Common myeloid progenitor, CD34-positive (primary cell): Measurements from ENCODE around the gene NECTIN2.

Experiments
- CTCF ChIA-PET: fragments of 350-600 bp; sonication (Branson Sonifier 250); formaldehyde crosslinking; loops from one replicate; lab custom pipeline; 2021; ENCODE audit warnings: antibody characterized with exemption; lab: Charles Lee
- POLR2A ChIA-PET: fragments of 350-600 bp; sonication (Branson Sonifier 250); formaldehyde crosslinking; loops from one replicate; lab custom pipeline; 2021; ENCODE audit warnings: antibody characterized with exemption; lab: Charles Lee
- DNase-seq, 3 donors: peaks; one replicate each; pipeline versions ENCODE4 v3.0.0 to v3.0.0-alpha.2; 2013
- H3K27ac ChIP-seq, 2 experiments: 1 replicate in 1 of 2; 2 replicates in 1 of 2; pipeline ENCODE4 v1.7.0; 2013; ENCODE audit warnings: inconsistent platforms in 2 of 2, low read length in 2 of 2, mild to moderate bottlenecking in 2 of 2, low read depth in 1 of 2, moderate library complexity in 1 of 2; ENCODE audit not compliant: severe bottlenecking in 2 of 2, insufficient read depth in 1 of 2, poor library complexity in 1 of 2
- H3K27me3 ChIP-seq, 5 experiments: replicated peaks in 2 of 5; 1 replicate in 3 of 5; 2 replicates in 2 of 5; pipeline versions ENCODE4 v1.6.1 to v1.7.0; 2013; ENCODE audit warnings: low read length in 4 of 5, mild to moderate bottlenecking in 2 of 5, moderate library complexity in 2 of 5, inconsistent platforms in 1 of 5; ENCODE audit not compliant: insufficient read depth in 5 of 5, control insufficient read depth in 4 of 5
- H3K36me3 ChIP-seq, 4 experiments: 1 replicate in 2 of 4; 2 replicates in 2 of 4; pipeline versions ENCODE4 v1.6.1 to v1.7.0; 2013; ENCODE audit warnings: low read length in 3 of 4, control low read depth in 1 of 4, mild to moderate bottlenecking in 1 of 4; ENCODE audit not compliant: control insufficient read depth in 4 of 4, insufficient read depth in 4 of 4
- H3K4me1 ChIP-seq, 4 experiments: 1 replicate in 3 of 4; 2 replicates in 1 of 4; pipeline versions ENCODE4 v1.6.1 to v1.7.1; 2013; ENCODE audit warnings: low read length in 3 of 4, mild to moderate bottlenecking in 3 of 4, control low read depth in 1 of 4, inconsistent platforms in 1 of 4, moderate library complexity in 1 of 4; ENCODE audit not compliant: control insufficient read depth in 4 of 4, insufficient read depth in 4 of 4; ENCODE audit errors: control extremely low read depth in 1 of 4
- H3K4me3 ChIP-seq, 7 experiments: 1 replicate in 4 of 7; 2 replicates in 3 of 7; pipeline versions ENCODE4 v1.5.1 to v1.7.0; 2013; ENCODE audit warnings: mild to moderate bottlenecking in 7 of 7, low read length in 6 of 7, moderate library complexity in 6 of 7, inconsistent platforms in 2 of 7, low read depth in 2 of 7, control low read depth in 1 of 7; ENCODE audit not compliant: insufficient read depth in 4 of 7, control insufficient read depth in 1 of 7; ENCODE audit errors: extremely low read depth in 1 of 7
- H3K9me3 ChIP-seq, 5 experiments: 1 replicate in 4 of 5; 2 replicates in 1 of 5; pipeline versions ENCODE4 v1.6.1 to v1.7.1; 2013; ENCODE audit warnings: low read length in 4 of 5, mild to moderate bottlenecking in 2 of 5, inconsistent platforms in 1 of 5, low read depth in 1 of 5, moderate library complexity in 1 of 5; ENCODE audit not compliant: control insufficient read depth in 4 of 5, insufficient read depth in 2 of 5; ENCODE audit errors: control extremely low read depth in 1 of 5
- WGBS: methylation state at CpG from one replicate; pipeline ENCODE4 v1.1.5; 2013; ENCODE audit not compliant: insufficient coverage; 5-methylcytosine and 5-hydroxymethylcytosine counted together

Gene NECTIN2

GRCh38 chr19:44811122-44811419 lies 35.0 kb upstream of the NECTIN2 start:
- H3K9me3 ChIP-seq = no peaks in the 10 kb centered on the region
- no peak overlapping the region for H3K4me3 ChIP-seq
- H3K36me3 ChIP-seq = no peaks in the 10 kb centered on the region
- CTCF ChIA-PET = interaction anchor here (1.0 to 1.4 kb wide), 2 partner anchors 27 to 33 kb away, joined by 3 read pairs; no protein-coding TSS in a partner anchor
- no peak overlapping the region for H3K27ac ChIP-seq
- no peak for DNase-seq
- POLR2A ChIA-PET = interaction anchor here (0.6 kb wide), 1 partner anchor 259 kb away, joined by 3 read pairs; no protein-coding TSS in a partner anchor
- WGBS = 93% methylated on average over 3 of the region's 7 CpGs
- no peaks in the 10 kb centered on the region for H3K27me3 ChIP-seq
- H3K4me1 ChIP-seq = peaks cover 0 to 19% (median 16%) of the 10 kb centered on the region in 4 experiments

GRCh38 chr19:44812142-44812718 lies 33.9 kb upstream of the NECTIN2 start:
- Histone ChIP-seq H3K36me3 (no peaks in the 10 kb centered on the region), H3K27me3 (no peaks in the 10 kb centered on the region), H3K9me3 (no peaks in the 10 kb centered on the region), H3K4me3 (no peak overlapping the region), H3K4me1 (peaks cover 0 to 19% (median 16%) of the 10 kb centered on the region in 4 experiments), H3K27ac (no peak overlapping the region)
- 94% methylated on average over 26 of the region's 28 CpGs for WGBS
- CTCF ChIA-PET = no interaction called here
- DNase-seq = no peak
- POLR2A ChIA-PET = interaction anchor here (0.7 kb wide), 1 partner anchor 8 kb away, joined by 3 read pairs; no protein-coding TSS in a partner anchor

GRCh38 chr19:44813070-44813840 lies 32.8 kb upstream of the NECTIN2 start:
- peak in 1 of 3 donors; percentile 13 for DNase-seq
- Histone ChIP-seq H3K9me3 (no peaks in the 10 kb centered on the region), H3K4me1 (peaks cover 0 to 15% (median 12%) of the 10 kb centered on the region in 4 experiments), H3K27ac (no peak overlapping the region), H3K36me3 (no peaks in the 10 kb centered on the region), H3K27me3 (no peaks in the 10 kb centered on the region), H3K4me3 (no peak overlapping the region)
- WGBS = 98% methylated on average over 34 of the region's 38 CpGs
- ChIA-PET CTCF (no interaction called here), POLR2A (no interaction called here)

GRCh38 chr19:44813841-44814470 lies 32.1 kb upstream of the NECTIN2 start:
- H3K27me3 ChIP-seq = no peaks in the 10 kb centered on the region
- H3K4me1 ChIP-seq = peaks cover 0 to 10% (median 6%) of the 10 kb centered on the region in 4 experiments
- peak in 1 of 3 donors; percentile 10 for DNase-seq
- 95% methylated on average over 13 of the region's 16 CpGs for WGBS
- H3K27ac ChIP-seq = no peak overlapping the region
- CTCF ChIA-PET = no interaction called here
- no peaks in the 10 kb centered on the region for H3K36me3 ChIP-seq
- POLR2A ChIA-PET = no interaction called here
- H3K4me3 ChIP-seq = no peak overlapping the region
- H3K9me3 ChIP-seq = no peaks in the 10 kb centered on the region

DNA sequence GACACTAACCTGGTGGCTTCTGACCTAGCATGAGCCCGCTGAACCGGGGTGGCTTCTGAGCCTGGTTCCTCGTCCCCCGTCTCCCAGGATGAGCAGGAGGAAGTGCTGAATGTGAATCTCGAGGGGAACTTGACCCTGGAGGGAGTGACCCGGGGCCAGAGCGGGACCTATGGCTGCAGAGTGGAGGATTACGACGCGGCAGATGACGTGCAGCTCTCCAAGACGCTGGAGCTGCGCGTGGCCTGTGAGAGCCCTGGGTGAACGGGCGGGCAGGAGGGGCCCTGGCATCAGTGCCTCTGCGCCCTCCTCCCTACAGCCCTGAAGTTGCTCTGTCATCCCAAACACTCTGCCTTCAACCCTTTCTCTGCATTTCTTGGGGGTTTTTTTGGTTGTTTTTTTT lies 31.6 kb upstream of the NECTIN2 start:
- Histone ChIP-seq H3K4me1 (peaks cover 0 to 4% (median under 1%) of the 10 kb centered on the region in 4 experiments), H3K27me3 (no peaks in the 10 kb centered on the region), H3K9me3 (no peaks in the 10 kb centered on the region), H3K27ac (no peak overlapping the region), H3K36me3 (no peaks in the 10 kb centered on the region), H3K4me3 (no peak overlapping the region)
- POLR2A ChIA-PET = no interaction called here
- peak in 2 of 3 donors; percentile 9 to 19 for DNase-seq
- WGBS = 98% methylated on average over 9 of the region's 17 CpGs
- CTCF ChIA-PET = no interaction called here

GRCh38 chr19:44816301-44816700 lies 29.8 kb upstream of the NECTIN2 start:
- peaks cover 0 to 2% (median 0%) of the 10 kb centered on the region in 4 experiments for H3K4me1 ChIP-seq
- ChIA-PET POLR2A (no interaction called here), CTCF (interaction anchor here (0.8 kb wide), 1 partner anchor 12 kb away, joined by 5 read pairs; no protein-coding TSS in a partner anchor)
- 100% methylated on average over 1 of the region's 2 CpGs for WGBS
- no peaks in the 10 kb centered on the region for H3K9me3 ChIP-seq
- no peak for DNase-seq
- no peak overlapping the region for H3K4me3 ChIP-seq
- H3K27ac ChIP-seq = no peak overlapping the region
- no peaks in the 10 kb centered on the region for H3K27me3 ChIP-seq
- H3K36me3 ChIP-seq = no peaks in the 10 kb centered on the region
